ENCODE measurements around the gene TMEM163. TPM values are rescaled to one million over a fixed set of nuclear protein-coding genes. Genes with fewer than 3 reads are reported as not detected.

Gene TMEM163
- 1 to 10 TPM in 1 of 4 donors, under 1 TPM in 1, not detected in 2; 0.34 to 1.2 TPM for total RNA-seq

- intact Hi-C loops (cut with DNase I; ENCODE audit: low total_unique reads), result no loop called here
- TF ChIP-seq CTCF (IDR thresholded peaks at IDR 0.05) (no peak), POLR2A (IDR thresholded peaks at IDR 0.05) (no peak)
- H3K9me3 ChIP-seq, result no peaks in the 10 kb centered on the region
- peaks cover 0 to 13% of the 10 kb centered on the region in 2 donors for H3K4me1 ChIP-seq
- H3K4me3 ChIP-seq, result peak within 1 kb of the TSS in 1 of 2 donors; percentile 26
- H3K27ac ChIP-seq, result no peak within 1 kb of the TSS
- H3K36me3 ChIP-seq, result no peaks in the 10 kb centered on the region
- H3K27me3 ChIP-seq, result peaks cover 16 to 24% of the 10 kb centered on the region in 2 donors
- no peak for DNase-seq
These were observed at the start of gene TMEM163 for GRCh38 chr2:134718817-134719814. Gene TMEM163 (minus strand): TSS chr2:134719000.

- intact Hi-C loops (cut with DNase I; ENCODE audit: low total_unique reads), result no loop called here
These were observed 47.8 kb upstream of the TMEM163 start for GRCh38 chr2:134766583-134766982.

GRCh38 chr2:134765987-134766386, 47.2 kb upstream of the TMEM163 start:
- H3K4me1 ChIP-seq, result no peaks in the 10 kb centered on the region
- no peaks in the 10 kb centered on the region for H3K36me3 ChIP-seq
- no peak overlapping the region for H3K4me3 ChIP-seq
- intact Hi-C loops (cut with DNase I; ENCODE audit: low total_unique reads), result no loop called here
- H3K27ac ChIP-seq, result no peak overlapping the region
- no peaks in the 10 kb centered on the region for H3K9me3 ChIP-seq
- DNase-seq, result no peak
- no peak for TF ChIP-seq CTCF (IDR thresholded peaks at IDR 0.05)
- TF ChIP-seq POLR2A (IDR thresholded peaks at IDR 0.05), result no peak
- H3K27me3 ChIP-seq, result no peaks in the 10 kb centered on the region

More at GRCh38 chr2:134766583-134766982, 47.8 kb upstream of the TMEM163 start:
- Histone ChIP-seq H3K36me3 (no peaks in the 10 kb centered on the region), H3K4me1 (no peaks in the 10 kb centered on the region), H3K9me3 (no peaks in the 10 kb centered on the region), H3K27ac (no peak overlapping the region), H3K4me3 (no peak overlapping the region), H3K27me3 (no peaks in the 10 kb centered on the region)
- no peak for DNase-seq
- TF ChIP-seq POLR2A (IDR thresholded peaks at IDR 0.05) (no peak), CTCF (IDR thresholded peaks at IDR 0.05) (no peak)

GRCh38 chr2:134764164-134764563, 45.4 kb upstream of the TMEM163 start:
- H3K36me3 ChIP-seq, result no peaks in the 10 kb centered on the region
- TF ChIP-seq CTCF (IDR thresholded peaks at IDR 0.05), result no peak
- no peak for TF ChIP-seq POLR2A (IDR thresholded peaks at IDR 0.05)
- no peak for DNase-seq
- no peaks in the 10 kb centered on the region for H3K9me3 ChIP-seq
- intact Hi-C loops (cut with DNase I; ENCODE audit: low total_unique reads), result no loop called here
- H3K4me1 ChIP-seq, result no peaks in the 10 kb centered on the region
- H3K27ac ChIP-seq, result no peak overlapping the region
- H3K27me3 ChIP-seq, result no peaks in the 10 kb centered on the region
- no peak overlapping the region for H3K4me3 ChIP-seq

GRCh38 chr2:134763164-134763710, 44.4 kb upstream of the TMEM163 start:
- Histone ChIP-seq H3K4me1 (no peaks in the 10 kb centered on the region), H3K27me3 (no peaks in the 10 kb centered on the region), H3K27ac (no peak overlapping the region), H3K4me3 (no peak overlapping the region), H3K36me3 (no peaks in the 10 kb centered on the region), H3K9me3 (no peaks in the 10 kb centered on the region)
- no peak for DNase-seq
- no peak for TF ChIP-seq CTCF (IDR thresholded peaks at IDR 0.05)
- no peak for TF ChIP-seq POLR2A (IDR thresholded peaks at IDR 0.05)
- intact Hi-C loops (cut with DNase I; ENCODE audit: low total_unique reads), result no loop called here

Measured in uterus (tissue), 4 donors.